ENCODE measurements around the gene SUN1. TPM values are rescaled to one million over a fixed set of nuclear protein-coding genes. Genes with fewer than 3 reads are reported as not detected.

Gene SUN1
- polyA plus RNA-seq, 1 of the 3 experiments (the other 2 are of a cell fraction), result 369 TPM

DNA sequence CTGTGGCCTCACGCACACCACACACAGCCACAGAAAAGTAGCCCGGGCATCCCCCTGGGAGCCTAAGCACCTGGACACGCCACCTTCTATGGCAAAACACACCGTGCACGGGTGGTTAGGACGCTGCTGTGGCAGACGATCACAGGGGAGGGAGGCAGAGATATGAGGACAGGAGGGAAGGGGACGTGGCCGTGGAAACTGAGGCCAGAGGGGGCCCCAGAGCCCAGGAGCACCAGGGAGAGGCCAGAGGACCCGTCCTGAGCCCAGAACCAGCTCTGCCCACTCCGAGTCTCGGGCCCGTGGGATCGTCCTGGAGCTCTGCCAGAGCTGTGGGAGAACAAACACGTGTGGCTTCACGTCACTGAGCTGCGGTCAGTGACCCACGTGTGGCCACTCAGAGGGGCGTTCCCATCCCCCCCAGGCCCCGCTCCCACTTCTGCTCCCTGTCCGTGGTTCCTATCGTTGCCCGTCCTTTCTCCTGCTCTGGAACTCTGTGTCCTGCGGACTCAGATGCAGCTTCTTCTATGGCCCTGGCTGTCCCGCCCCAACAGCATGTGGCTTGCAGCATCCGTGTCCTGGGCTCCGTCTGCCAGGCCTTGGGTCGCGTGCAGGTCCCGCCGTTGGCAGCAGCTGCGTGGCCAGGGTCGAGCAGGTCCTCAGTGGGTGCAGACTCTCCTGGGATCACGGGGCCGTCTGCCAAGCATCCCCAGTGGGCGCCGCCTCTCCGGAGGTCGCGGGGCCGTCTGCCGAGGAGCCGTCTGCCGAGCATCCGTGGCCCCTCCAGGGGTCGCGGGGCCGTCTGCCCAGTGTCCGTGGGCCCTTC is 75.1 kb downstream of the SUN1 start:
- CTCF ChIA-PET, result interaction anchor here (0.9 to 4.7 kb wide), 21 partner anchors 10 to 328 kb away, joined by 3 to 99 read pairs (median 9); partner anchors contain the start of genes ADAP1 and COX19
- no peaks in the 10 kb centered on the region for H3K27me3 ChIP-seq (ENCODE audit: insufficient read depth)
- 84% methylated on average over 41 of the region's 49 CpGs for WGBS (ENCODE audit: low lambda C conversion rate)

DNA sequence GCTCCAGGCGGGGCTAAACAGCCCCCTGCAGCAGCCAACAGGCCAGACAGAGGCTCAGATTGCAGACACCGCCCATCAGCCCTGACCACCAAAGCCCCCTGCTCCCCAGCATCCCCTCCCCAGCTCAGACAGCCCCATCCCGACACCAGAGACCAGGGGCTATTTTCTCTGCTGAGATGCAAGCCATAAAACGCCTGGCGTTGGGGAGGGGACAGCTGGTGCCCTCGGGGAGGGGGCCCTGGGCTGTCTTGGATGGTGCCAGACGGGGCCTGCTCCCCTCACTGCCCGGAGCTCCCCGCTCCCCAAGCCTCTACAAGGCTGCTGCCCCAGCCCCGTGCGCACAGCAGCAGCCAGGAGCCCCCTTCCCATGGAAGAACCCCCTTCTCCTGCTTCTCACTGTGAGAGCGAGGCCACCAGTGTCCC is 75.9 kb downstream of the SUN1 start:
- no peak for DNase-seq
- no peak overlapping the region for H3K4me2 ChIP-seq
- ChIA-PET CTCF (interaction anchor here (0.8 to 4.7 kb wide), 30 partner anchors 8 to 327 kb away, joined by 3 to 99 read pairs (median 6); partner anchors contain the start of genes ADAP1, COX19, GPER1 and GPR146), POLR2A (no interaction called here)
- 86% methylated on average over 3 of the region's 12 CpGs for WGBS (ENCODE audit: low lambda C conversion rate)
- H3K36me3 ChIP-seq (replicated peaks in 1 of 2; ENCODE audit: control insufficient read depth in 1 of 2, insufficient read depth in 2 of 2, low read length in 1 of 2), result no peaks in the 10 kb centered on the region
- no peaks in the 10 kb centered on the region for H4K20me1 ChIP-seq (ENCODE audit: insufficient read depth)
- no peaks in the 10 kb centered on the region for H3K27me3 ChIP-seq (ENCODE audit: insufficient read depth)
- peaks cover 5 to 11% of the 10 kb centered on the region in 2 experiments; a peak in 3 of 4 replicates for H3K4me1 ChIP-seq (ENCODE audit: control insufficient read depth in 1 of 2, insufficient read depth in 2 of 2, low read depth in 1 of 2, low read length in 1 of 2)
- H3K27ac ChIP-seq (ENCODE audit: low read depth in 2 of 2, low read length in 1 of 2), result no peak overlapping the region
- no peaks in the 10 kb centered on the region for H3K79me2 ChIP-seq (ENCODE audit: insufficient read depth)
- no peaks in the 10 kb centered on the region for H3K9me2 ChIP-seq
- H3K9me3 ChIP-seq, result no peaks in the 10 kb centered on the region
- H2AFZ ChIP-seq (ENCODE audit: low read depth), result no peak overlapping the region
- H3K4me3 ChIP-seq (ENCODE audit: low read depth in 2 of 2, low read length in 1 of 2), result no peak overlapping the region
- peaks cover 3% of the 10 kb centered on the region for H3F3A ChIP-seq (replicated peaks; ENCODE audit: insufficient read depth)
- no peak overlapping the region for H3K9ac ChIP-seq
- TF ChIP-seq JUND (IDR thresholded peaks at IDR 0.05) (no peak), REST (IDR thresholded peaks at IDR 0.05; ENCODE audit: low read depth, low read length) (no peak), NRF1 (IDR thresholded peaks at IDR 0.05; ENCODE audit: low read depth, low read length) (no peak), GATA2 (CRISPR knock-in tag; IDR thresholded peaks at IDR 0.05) (no peak), SIN3A (IDR thresholded peaks at IDR 0.05; ENCODE audit: borderline replicate concordance, low read depth, low read length) (no peak), MEF2A (IDR thresholded peaks at IDR 0.05; ENCODE audit: borderline replicate concordance, low read depth) (no peak), NFIC (IDR thresholded peaks at IDR 0.05; ENCODE audit: borderline replicate concordance) (no peak), EP300 (IDR thresholded peaks at IDR 0.05; ENCODE audit: borderline replicate concordance in 1 of 2, low read depth in 1 of 2, low read length in 1 of 2) (no peak), MAX (IDR thresholded peaks at IDR 0.05; ENCODE audit: low read depth) (no peak), ZBTB33 (IDR thresholded peaks at IDR 0.05; ENCODE audit: borderline replicate concordance, low read depth) (no peak), YY1 (IDR thresholded peaks at IDR 0.05; ENCODE audit: low read depth) (no peak), IRF3 (IDR thresholded peaks at IDR 0.05; ENCODE audit: low read depth, low read length) (no peak), FOXM1 (IDR thresholded peaks at IDR 0.05; ENCODE audit: low read depth) (no peak), RAD21 (IDR thresholded peaks at IDR 0.05; ENCODE audit: low read length) (no peak)
- TF ChIP-seq, protein P1, sequence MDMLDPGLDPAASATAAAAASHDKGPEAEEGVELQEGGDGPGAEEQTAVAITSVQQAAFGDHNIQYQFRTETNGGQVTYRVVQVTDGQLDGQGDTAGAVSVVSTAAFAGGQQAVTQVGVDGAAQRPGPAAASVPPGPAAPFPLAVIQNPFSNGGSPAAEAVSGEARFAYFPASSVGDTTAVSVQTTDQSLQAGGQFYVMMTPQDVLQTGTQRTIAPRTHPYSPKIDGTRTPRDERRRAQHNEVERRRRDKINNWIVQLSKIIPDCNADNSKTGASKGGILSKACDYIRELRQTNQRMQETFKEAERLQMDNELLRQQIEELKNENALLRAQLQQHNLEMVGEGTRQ (IDR thresholded peaks at IDR 0.05; ENCODE audit: borderline replicate concordance, low read depth, low read length), result no peak

More for the DNA sequence above, 75.1 kb downstream of the SUN1 start:
- Histone ChIP-seq H3K4me1 (ENCODE audit: control insufficient read depth in 1 of 2, insufficient read depth in 2 of 2, low read depth in 1 of 2, low read length in 1 of 2) (peaks cover 5 to 11% of the 10 kb centered on the region in 2 experiments; a peak in 3 of 4 replicates), H3K36me3 (replicated peaks in 1 of 2; ENCODE audit: control insufficient read depth in 1 of 2, insufficient read depth in 2 of 2, low read length in 1 of 2) (no peaks in the 10 kb centered on the region), H3K27ac (ENCODE audit: low read depth in 2 of 2, low read length in 1 of 2) (no peak overlapping the region), H3K9me3 (no peaks in the 10 kb centered on the region), H3F3A (replicated peaks; ENCODE audit: insufficient read depth) (peaks cover 6% of the 10 kb centered on the region), H3K4me2 (no peak overlapping the region), H3K9me2 (no peaks in the 10 kb centered on the region), H4K20me1 (ENCODE audit: insufficient read depth) (no peaks in the 10 kb centered on the region), H2AFZ (ENCODE audit: low read depth) (no peak overlapping the region), H3K4me3 (ENCODE audit: low read depth in 2 of 2, low read length in 1 of 2) (no peak overlapping the region), H3K79me2 (ENCODE audit: insufficient read depth) (no peaks in the 10 kb centered on the region), H3K9ac (no peak overlapping the region)
- POLR2A ChIA-PET, result interaction anchor here (0.5 to 1.0 kb wide), 2 partner anchors 9 to 49 kb away, joined by 3 read pairs; no protein-coding TSS in a partner anchor
- TF ChIP-seq TEAD4 (IDR thresholded peaks at IDR 0.05; ENCODE audit: borderline replicate concordance, insufficient read depth), result no peak
- TF ChIP-seq TAF1 (IDR thresholded peaks at IDR 0.05; ENCODE audit: borderline replicate concordance, low read depth, low read length), result no peak
- DNase-seq, result no peak
